ENCODE results near the gene MNDA.
"Not testable (repeated sequence)": the region's sequence is repeated elsewhere in the genome, so short reads cannot be mapped to it uniquely, and the experiment has no call there.

The MNDA gene

DNA sequence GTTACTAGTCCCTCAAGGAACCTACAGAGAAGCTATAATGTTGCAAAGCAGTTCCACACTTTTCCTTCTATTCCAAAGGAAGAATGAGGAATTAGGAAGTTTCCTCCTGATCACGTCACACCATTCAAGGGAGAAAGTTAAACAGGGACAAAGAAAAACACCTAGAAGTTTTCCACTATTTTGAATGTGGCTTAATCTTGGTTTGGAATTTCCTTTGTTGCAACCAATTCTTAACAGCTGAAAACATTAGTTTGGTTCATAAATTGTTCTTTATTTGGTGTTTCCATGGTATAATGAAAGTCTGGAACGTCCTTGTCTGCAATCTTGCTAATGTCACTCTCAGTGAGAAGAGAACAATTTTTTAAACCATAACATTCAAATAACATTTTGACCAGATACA lies 8.4 kb downstream of the MNDA start:
- DNase-seq = no peak

GRCh38 chr1:158840236-158840635 lies 9.1 kb downstream of the MNDA start:
- DNase-seq = no peak

DNA sequence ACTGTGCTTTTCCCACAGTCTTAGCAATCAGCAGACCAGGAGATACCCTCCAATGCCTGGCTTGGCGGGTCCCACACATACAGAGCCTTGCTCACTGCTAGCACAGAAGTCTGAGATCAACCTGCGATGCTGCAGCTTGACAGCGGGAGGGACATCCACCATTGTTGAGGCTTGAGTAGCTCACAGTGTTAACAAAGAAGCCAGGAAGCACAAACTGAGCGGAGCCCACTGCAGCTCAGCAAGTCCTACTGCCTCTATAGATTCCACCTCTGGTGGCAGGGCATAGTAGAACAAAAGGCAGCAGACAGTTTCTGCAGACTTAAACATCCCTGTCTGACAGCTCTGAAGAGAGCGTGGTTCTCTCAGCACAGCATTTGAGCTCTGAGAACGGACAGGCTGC lies 33.4 kb downstream of the MNDA start:
- no peak for DNase-seq

DNA sequence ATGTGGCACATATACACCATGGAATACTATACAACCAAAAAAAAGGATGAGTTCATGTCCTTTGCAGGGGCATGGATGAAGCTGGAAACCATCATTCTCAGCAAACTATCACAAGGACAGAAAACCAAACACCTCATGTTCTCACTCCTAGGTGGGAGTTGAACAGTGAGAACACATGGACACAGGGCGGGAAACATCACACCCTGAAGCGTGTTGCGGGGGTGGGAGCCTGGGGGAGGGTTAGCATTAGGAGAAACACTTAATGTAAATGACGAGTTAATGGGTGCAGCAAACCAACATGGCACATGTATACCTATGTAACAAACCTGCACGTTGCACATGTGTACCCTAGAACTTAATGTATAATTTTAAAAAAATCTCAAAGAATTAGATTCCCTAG lies 39.3 kb downstream of the MNDA start:
- not testable (repeated sequence) for DNase-seq

- no peak for DNase-seq
These were observed 42.0 kb downstream of the MNDA start for GRCh38 chr1:158873141-158873540.

DNA sequence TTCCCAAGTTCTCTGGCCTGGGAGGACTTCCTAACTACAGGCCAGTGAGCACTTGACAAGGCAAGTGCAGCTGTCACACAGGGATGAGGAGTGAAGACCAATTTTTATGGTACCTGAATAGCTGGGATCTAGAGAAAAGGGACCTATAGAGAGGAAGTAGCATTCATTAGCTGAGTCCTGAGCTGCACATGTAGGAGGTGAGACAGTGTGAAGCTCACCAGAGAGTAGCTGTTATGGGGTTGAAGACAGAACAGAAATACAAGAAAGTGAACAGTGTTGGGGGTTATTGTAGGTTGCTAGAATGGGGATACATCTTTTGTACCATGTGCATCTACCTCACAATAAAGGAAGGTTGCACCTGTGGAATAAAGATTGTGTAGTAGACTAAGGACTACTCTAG lies 62.5 kb downstream of the MNDA start:
- no peak for DNase-seq

DNA sequence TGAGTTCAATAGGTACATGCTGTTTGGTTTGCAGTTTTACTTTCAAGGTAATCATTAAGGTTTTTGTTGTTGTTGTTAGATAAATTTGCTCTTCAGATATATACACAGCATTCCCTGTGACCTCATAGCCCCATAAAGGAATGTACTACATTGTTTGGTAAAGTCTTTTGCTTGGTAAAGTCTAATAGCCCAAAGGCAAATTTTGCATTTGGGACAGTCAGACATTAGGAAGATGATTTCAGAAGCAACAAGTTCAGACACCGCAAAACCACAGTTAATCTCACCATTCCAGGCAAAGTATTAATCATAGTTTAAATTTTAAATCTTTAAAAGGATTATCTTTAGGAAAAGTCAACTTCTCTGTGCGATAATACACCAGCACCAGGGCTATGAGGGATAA lies 67.6 kb downstream of the MNDA start:
- DNase-seq = no peak

Measured in NCI-H2107 (cell line).